Measurements from ENCODE around the gene RECQL5. TPM values are rescaled to one million over a fixed set of nuclear protein-coding genes. Genes with fewer than 3 reads are reported as not detected.

RECQL5 gene
- total RNA-seq (ENCODE audit: low replicate concordance): 22.7 and 27.3 TPM in 2 replicates

DNA sequence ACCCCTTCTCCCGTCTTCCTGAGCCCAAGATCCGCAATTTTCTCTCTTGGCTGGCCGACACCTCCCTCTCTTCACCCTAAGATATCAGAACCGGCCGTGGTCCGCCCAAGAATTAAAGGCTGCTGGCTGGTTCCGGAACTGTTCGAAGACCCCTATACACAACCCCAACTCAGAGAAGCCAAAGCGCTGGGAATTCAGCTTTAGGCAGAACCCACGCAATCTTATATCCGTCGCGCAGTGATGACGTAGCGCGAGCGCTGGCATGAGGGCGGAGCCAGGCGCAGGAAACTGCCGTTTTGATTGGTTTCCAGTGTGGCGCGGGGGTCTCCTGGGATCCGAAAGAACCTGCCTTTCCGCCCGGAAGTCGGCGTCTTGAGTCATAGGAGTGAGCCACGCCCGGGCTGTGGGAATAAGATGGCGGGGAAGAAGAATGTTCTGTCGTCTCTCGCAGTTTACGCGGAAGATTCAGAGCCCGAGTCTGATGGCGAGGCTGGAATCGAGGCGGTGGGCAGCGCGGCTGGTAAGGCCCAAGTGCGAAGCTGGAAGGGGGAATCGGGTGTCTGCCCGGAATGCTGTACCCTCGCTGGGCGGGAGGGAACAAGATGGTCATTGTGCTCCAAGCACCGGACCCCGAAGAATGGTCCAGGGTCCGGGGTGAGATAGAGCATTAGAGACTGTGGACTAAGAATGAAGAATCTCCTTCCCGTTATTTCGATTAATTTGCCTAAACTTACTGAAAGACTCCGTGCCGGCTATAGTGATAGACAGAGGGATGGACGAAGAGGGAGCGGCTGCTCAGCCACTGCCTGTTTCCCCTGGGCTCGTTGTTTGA lies at the start of gene RECQL5, which contains the start of gene SAP30BP:
Gene RECQL5, minus strand, starts transcription at position 196 of the 832 bp plus-strand sequence. CDS start 597 bp downstream, outside the sequence.
Gene SAP30BP, plus strand, starts transcription at position 380 of the 832 bp plus-strand sequence. Its CDS starts 35 bp downstream, at position 415.
- H3K27ac ChIP-seq: peak within 1 kb of the TSS; percentile 60
- H3K79me2 ChIP-seq (ENCODE audit: low read depth): peaks cover 70% of the 10 kb centered on the region
- H3K4me3 ChIP-seq: peak within 1 kb of the TSS; percentile 98
- peak; percentile 99 for DNase-seq (ENCODE audit: low spot score)
- peaks cover 6% of the 10 kb centered on the region for H3K36me3 Mint-ChIP-seq
- H3K9me3 Mint-ChIP-seq: no peaks in the 10 kb centered on the region
- peak within 1 kb of the TSS; percentile 96 for H3K9ac ChIP-seq
- peak within 1 kb of the TSS; percentile 82 for H2AFZ ChIP-seq (replicated peaks)
- no peaks in the 10 kb centered on the region for H3K27me3 Mint-ChIP-seq (ENCODE audit: insufficient read depth, low read depth)
- H3K9me3 ChIP-seq (ENCODE audit: low read depth): no peaks in the 10 kb centered on the region
- no peaks in the 10 kb centered on the region for H4K20me1 ChIP-seq (ENCODE audit: low read depth)
- peaks cover 15% of the 10 kb centered on the region for H3K4me1 ChIP-seq
- H3K27me3 ChIP-seq: no peaks in the 10 kb centered on the region
- TF ChIP-seq EZH2 (IDR thresholded peaks at IDR 0.05) (no peak), EZH2phosphoT487 (IDR thresholded peaks at IDR 0.05) (no peak)
- TF ChIP-seq, protein P1, sequence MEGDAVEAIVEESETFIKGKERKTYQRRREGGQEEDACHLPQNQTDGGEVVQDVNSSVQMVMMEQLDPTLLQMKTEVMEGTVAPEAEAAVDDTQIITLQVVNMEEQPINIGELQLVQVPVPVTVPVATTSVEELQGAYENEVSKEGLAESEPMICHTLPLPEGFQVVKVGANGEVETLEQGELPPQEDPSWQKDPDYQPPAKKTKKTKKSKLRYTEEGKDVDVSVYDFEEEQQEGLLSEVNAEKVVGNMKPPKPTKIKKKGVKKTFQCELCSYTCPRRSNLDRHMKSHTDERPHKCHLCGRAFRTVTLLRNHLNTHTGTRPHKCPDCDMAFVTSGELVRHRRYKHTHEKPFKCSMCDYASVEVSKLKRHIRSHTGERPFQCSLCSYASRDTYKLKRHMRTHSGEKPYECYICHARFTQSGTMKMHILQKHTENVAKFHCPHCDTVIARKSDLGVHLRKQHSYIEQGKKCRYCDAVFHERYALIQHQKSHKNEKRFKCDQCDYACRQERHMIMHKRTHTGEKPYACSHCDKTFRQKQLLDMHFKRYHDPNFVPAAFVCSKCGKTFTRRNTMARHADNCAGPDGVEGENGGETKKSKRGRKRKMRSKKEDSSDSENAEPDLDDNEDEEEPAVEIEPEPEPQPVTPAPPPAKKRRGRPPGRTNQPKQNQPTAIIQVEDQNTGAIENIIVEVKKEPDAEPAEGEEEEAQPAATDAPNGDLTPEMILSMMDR (IDR thresholded peaks at IDR 0.05): no peak
- peaks cover 19% of the 10 kb centered on the region for H3K4me1 Mint-ChIP-seq
- no peak within 1 kb of the TSS for H3K4me3 Mint-ChIP-seq
- H3K36me3 ChIP-seq: peaks cover 11% of the 10 kb centered on the region
- H3K27ac Mint-ChIP-seq: no peak within 1 kb of the TSS
- peak within 1 kb of the TSS; percentile 96 for H3K4me2 ChIP-seq
- H3F3A ChIP-seq (ENCODE audit: low read depth): peaks cover 14% of the 10 kb centered on the region

- no peaks in the 10 kb centered on the region for H3K9me3 Mint-ChIP-seq
- Histone ChIP-seq H3K27me3 (peaks cover 5% of the 10 kb centered on the region), H3F3A (ENCODE audit: low read depth) (peaks cover 9% of the 10 kb centered on the region), H3K4me1 (no peaks in the 10 kb centered on the region), H4K20me1 (ENCODE audit: low read depth) (peaks cover 3% of the 10 kb centered on the region), H3K79me2 (ENCODE audit: low read depth) (no peaks in the 10 kb centered on the region), H2AFZ (replicated peaks) (no peak overlapping the region), H3K27ac (no peak overlapping the region), H3K36me3 (no peaks in the 10 kb centered on the region), H3K4me2 (no peak overlapping the region), H3K9me3 (ENCODE audit: low read depth) (no peaks in the 10 kb centered on the region), H3K9ac (no peak overlapping the region), H3K4me3 (no peak overlapping the region)
- TF ChIP-seq EZH2phosphoT487 (IDR thresholded peaks at IDR 0.05) (no peak), EZH2 (IDR thresholded peaks at IDR 0.05) (no peak)
- TF ChIP-seq, protein P1 (IDR thresholded peaks at IDR 0.05): no peak
- H3K4me1 Mint-ChIP-seq: no peaks in the 10 kb centered on the region
- H3K4me3 Mint-ChIP-seq: no peak overlapping the region
- DNase-seq (ENCODE audit: low spot score): no peak
- no peak overlapping the region for H3K27ac Mint-ChIP-seq
- peaks cover 11% of the 10 kb centered on the region for H3K27me3 Mint-ChIP-seq (ENCODE audit: insufficient read depth, low read depth)
- no peaks in the 10 kb centered on the region for H3K36me3 Mint-ChIP-seq
Measured at GRCh38 chr17:75712446-75712845, 45.5 kb upstream of the RECQL5 start.

DNA sequence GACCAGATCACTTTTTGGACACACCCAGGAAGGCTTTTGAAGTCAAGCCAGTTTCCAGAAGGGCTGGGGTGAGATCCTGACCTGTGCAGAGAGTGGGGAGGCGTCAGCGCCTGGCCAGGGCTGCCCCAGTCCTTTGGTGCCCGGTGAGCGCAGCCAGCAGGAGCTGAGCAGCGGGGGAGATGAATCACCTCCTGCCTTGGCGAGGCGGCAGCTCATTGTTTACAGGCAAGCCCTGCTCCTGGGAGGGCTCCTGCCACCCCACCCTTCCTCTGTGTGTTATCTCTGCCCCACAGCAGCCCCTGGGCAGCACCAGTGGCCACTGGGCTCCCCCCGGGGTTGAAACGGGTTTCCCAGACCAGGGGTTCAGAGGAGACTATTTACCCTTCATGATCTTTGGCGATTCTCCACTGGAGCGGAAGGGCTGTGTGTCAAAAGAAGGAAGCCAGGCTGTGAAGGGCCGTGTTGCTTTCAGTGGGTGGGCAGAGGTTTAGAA lies 40.2 kb upstream of the RECQL5 start:
- no peak overlapping the region for H3K4me3 Mint-ChIP-seq
- no peak overlapping the region for H3K4me2 ChIP-seq
- H3K27me3 Mint-ChIP-seq (ENCODE audit: insufficient read depth, low read depth): peaks cover 4% of the 10 kb centered on the region
- no peaks in the 10 kb centered on the region for H3K36me3 ChIP-seq
- H3K9me3 Mint-ChIP-seq: no peaks in the 10 kb centered on the region
- H3K9me3 ChIP-seq (ENCODE audit: low read depth): no peaks in the 10 kb centered on the region
- H3K9ac ChIP-seq: no peak overlapping the region
- H3K27ac ChIP-seq: no peak overlapping the region
- no peak overlapping the region for H2AFZ ChIP-seq (replicated peaks)
- DNase-seq (ENCODE audit: low spot score): no peak
- H3K79me2 ChIP-seq (ENCODE audit: low read depth): no peaks in the 10 kb centered on the region
- TF ChIP-seq, protein P1 (IDR thresholded peaks at IDR 0.05): no peak
- TF ChIP-seq EZH2phosphoT487 (IDR thresholded peaks at IDR 0.05) (no peak), EZH2 (IDR thresholded peaks at IDR 0.05) (no peak)
- H3K4me3 ChIP-seq: no peak overlapping the region
- no peaks in the 10 kb centered on the region for H3K27me3 ChIP-seq
- H3K4me1 ChIP-seq: no peaks in the 10 kb centered on the region
- peaks cover 3% of the 10 kb centered on the region for H4K20me1 ChIP-seq (ENCODE audit: low read depth)
- H3K4me1 Mint-ChIP-seq: no peaks in the 10 kb centered on the region
- peaks cover 15% of the 10 kb centered on the region for H3K36me3 Mint-ChIP-seq
- no peak overlapping the region for H3K27ac Mint-ChIP-seq
- peaks cover 9% of the 10 kb centered on the region for H3F3A ChIP-seq (ENCODE audit: low read depth)

Data from neural progenitor cell (in vitro differentiated cells).